ENCODE data around the gene ATP4A.

ATP4A gene

GRCh38 chr19:35514282-35514809, 49.1 kb downstream of the ATP4A start:
- DNase-seq (ENCODE audit: low read depth): no peak
- no peak overlapping the region for H3K4me3 ChIP-seq (ENCODE audit: low read depth, low read length)
- TF ChIP-seq CTCF (IDR thresholded peaks at IDR 0.05; ENCODE audit: insufficient read depth, low read depth, low read length, missing control alignments): no peak

DNA sequence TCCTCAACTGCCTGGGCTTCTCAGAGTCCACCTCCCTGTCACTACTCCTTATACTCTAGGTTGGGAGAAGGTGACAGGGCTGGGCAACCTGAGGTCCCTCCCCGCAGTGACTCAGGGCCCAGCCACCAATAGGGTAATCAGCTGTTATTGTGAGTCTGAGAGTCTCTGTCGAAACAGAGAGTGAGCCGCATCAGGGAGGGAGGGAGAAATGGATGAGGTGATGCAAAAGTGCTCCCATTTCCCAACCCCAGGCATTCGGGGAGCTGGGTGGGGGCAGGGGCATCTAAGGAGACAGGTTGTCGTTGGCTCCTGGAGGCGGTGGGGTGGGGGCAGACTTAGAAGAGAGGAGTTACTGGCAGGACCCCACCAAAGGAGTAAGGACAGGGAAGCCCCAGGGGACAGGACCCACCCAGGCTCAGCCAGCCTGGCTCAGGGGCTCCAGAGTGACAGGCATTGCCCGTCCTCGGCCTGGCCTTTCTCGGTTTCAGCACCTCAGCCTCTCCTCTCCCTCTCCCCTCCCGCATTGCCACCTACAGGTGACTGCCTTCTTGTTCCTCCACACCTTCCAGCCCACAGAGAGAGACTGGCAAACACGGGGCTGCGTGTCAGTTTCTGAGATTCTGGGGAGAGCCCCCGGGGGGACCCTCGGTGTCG, 49.7 kb downstream of the ATP4A start, which contains the start of gene DMKN:
Gene DMKN, minus strand, starts transcription at position 22 of the 654 bp plus-strand sequence. CDS start 174 bp downstream, outside the sequence.
- no peak for TF ChIP-seq CTCF (IDR thresholded peaks at IDR 0.05; ENCODE audit: insufficient read depth, low read depth, low read length, missing control alignments)
- H3K4me3 ChIP-seq (ENCODE audit: low read depth, low read length): no peak within 1 kb of the TSS
- DNase-seq (ENCODE audit: low read depth): no peak

DNA sequence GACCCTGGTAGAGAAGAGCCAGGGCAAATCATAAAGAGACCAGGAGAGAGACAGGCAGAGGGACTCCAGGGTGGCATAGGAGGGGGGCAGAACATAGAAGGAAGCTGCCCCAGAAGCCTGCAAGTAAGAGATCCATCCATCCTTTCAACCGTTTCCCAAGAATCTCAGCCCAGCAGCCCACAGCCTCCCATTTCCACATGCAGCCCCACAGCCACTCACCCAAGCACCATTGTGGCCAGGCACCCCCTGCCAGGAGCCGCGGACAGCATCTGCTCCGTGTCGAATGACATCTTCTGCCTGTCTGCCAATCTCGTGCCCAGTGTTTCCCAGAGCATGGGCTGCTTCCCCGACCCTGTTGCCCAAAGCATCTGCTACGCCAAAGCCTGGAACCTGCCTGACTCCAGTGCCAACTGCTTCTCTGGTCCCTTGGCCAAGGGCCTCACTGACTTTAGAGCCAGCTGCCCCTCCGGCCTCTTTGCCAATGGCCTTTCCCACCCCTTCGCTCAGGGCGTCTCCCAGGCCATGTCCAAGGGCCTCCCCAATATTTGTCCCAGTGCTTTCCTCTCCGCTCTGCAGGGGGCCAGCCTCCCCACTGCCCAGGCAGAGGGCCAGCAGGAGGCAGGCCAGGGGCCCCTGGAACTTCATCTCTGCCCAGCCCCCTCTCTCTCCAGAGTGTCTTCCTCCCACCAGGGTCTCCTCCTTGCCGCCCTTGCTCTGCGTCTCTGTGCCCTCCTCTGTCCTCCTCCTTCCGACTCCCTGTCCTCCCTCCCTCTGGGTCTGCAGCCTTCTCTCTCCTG, 50.4 kb downstream of the ATP4A start:
- no peak for DNase-seq (ENCODE audit: low read depth)
- no peak overlapping the region for H3K4me3 ChIP-seq (ENCODE audit: low read depth, low read length)
- no peak for TF ChIP-seq CTCF (IDR thresholded peaks at IDR 0.05; ENCODE audit: insufficient read depth, low read depth, low read length, missing control alignments)

DNA sequence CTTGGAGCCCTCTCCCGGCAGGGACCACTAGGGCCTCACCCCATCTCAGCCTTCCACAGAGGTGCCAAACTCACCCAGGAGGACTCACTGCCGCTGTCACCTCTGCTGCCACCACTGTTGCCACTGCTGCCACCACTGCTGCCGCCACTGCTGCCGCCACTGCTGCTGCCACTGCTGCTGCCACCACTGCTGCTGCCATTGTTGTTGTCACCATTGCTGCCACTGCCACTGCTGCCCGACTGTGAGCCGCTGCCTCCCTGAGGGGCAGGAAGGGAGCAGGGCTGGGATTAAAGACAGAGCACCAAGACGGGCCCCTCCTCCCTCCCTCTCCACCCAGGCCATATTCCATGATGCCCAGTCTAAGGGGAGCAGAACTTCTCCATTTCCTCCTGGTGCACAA, 52.1 kb downstream of the ATP4A start:
- no peak for DNase-seq (ENCODE audit: low read depth)
- no peak for TF ChIP-seq CTCF (IDR thresholded peaks at IDR 0.05; ENCODE audit: insufficient read depth, low read depth, low read length, missing control alignments)
- no peak overlapping the region for H3K4me3 ChIP-seq (ENCODE audit: low read depth, low read length)

GRCh38 chr19:35510626-35510964, 52.9 kb downstream of the ATP4A start:
- H3K4me3 ChIP-seq (ENCODE audit: low read depth, low read length): no peak overlapping the region
- no peak for TF ChIP-seq CTCF (IDR thresholded peaks at IDR 0.05; ENCODE audit: insufficient read depth, low read depth, low read length, missing control alignments)
- DNase-seq (ENCODE audit: low read depth): no peak

GRCh38 chr19:35509861-35510625, 53.4 kb downstream of the ATP4A start:
- TF ChIP-seq CTCF (IDR thresholded peaks at IDR 0.05; ENCODE audit: insufficient read depth, low read depth, low read length, missing control alignments): peak; percentile 93
- peak; percentile 75 for DNase-seq (ENCODE audit: low read depth)
- H3K4me3 ChIP-seq (ENCODE audit: low read depth, low read length): peak overlapping the region; percentile 56
